GM19395 (cell line): ENCODE data around the gene MAEA.
"Not testable (repeated sequence)": the region's sequence is repeated elsewhere in the genome, so short reads cannot be mapped to it uniquely, and the experiment has no call there.

Experiments
- ATAC-seq: cut with Tn5 transposase; IDR thresholded peaks from one replicate; pipeline ENCODE4 v1.9.1; 2021; ENCODE audit warnings: mild to moderate bottlenecking, moderate library complexity; ENCODE audit not compliant: unreplicated experiment

Gene MAEA

DNA sequence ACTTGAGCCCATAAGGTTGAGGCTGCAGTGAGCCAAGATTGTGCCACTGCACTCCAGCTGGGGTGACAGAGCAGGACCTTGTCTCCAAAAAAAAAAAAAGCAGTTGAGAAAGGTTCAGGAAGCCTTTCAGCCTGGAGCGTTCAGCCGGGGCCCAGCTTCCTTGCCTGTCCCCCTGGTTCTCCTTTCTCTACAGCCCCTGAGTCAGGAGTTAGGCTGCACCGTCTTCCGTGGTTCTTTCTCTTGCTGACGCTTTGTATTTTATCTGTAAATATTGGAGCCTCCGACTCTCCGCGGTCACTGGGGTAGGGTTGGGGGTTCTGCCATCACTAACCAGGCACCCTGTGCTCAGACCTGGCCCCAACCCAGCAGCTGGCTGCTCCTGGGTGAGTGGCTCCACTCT is 43.6 kb downstream of the MAEA start:
- ATAC-seq, result no peak

DNA sequence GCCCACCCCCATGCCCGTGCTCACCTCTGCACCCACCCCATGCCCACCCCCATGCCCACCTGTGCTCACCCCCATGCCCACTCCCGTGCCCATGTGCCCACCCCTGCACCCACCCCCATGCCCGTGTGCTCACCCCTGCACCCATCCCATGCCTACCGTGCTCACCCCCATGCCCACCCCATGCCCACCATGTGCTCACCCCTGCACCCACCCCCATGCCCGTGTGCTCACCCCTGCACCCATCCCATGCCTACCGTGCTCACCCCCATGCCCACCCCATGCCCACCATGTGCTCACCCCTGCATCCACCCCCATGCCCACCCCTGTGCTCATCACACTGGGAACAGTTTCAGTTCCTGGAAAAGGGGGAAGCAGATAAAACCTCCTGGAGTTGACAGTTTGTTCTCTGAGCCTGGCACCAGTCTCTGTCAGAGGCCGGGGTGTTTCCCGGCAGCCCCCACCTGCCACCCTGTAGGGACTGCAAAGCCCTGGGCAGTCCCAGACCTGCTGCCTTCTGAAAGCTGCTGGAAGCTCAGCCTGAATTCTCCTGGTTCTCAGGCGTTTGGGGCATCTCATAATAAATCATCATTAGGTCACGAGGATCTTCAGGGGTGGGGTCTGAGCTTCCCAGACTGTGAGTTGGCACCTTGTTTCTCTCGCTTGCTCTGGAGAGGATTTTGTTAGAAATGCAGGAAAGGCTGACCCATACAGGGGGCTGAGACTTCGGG is 44.3 kb downstream of the MAEA start:
- not testable (repeated sequence) for ATAC-seq

DNA sequence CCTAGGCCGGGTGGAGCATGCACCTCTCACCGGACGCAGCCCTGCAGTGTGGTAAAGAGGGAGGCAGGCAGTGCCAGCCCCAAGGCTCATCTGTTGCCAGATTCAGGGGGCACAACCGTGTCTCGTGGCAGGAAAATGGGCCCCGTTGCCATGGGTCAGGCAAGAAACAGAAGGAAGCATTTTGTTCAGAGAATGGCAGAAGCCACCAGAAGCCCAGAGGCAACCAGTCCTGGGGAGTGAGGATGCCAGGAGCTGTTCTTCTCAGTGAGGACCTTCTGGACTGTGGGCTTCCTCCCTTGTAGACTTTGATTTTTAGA is 44.8 kb downstream of the MAEA start:
- no peak for ATAC-seq

DNA sequence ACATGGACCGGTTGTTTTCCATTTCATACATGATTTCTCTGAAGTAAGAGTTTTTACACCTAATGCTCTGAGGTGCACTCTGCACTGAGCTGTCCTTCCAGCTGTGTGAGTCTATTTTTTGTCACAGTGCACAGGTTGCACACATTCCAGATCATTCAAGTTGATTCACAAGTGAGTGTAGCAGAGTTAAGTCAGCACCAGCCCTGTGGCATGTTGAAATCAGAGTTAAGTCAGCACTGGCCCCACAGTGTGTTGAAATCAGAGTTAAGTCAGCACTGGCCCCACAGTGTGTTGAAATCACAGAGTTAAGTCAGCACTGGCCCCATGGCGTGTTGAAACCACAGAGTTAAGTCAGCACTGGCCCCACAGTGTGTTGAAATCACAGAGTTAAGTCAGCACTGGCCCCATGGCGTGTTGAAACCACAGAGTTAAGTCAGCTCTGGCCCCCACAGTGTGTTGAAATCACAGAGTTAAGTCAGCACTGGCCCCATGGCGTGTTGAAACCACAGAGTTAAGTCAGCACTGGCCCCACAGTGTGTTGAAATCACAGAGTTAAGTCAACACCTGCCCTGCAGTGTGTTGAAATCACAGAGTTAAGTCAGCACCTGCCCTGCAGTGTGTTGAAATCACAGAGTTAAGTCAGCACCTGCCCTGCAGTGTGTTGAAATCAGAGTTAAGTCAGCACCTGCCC is 45.6 kb downstream of the MAEA start:
- ATAC-seq, result not testable (repeated sequence)

DNA sequence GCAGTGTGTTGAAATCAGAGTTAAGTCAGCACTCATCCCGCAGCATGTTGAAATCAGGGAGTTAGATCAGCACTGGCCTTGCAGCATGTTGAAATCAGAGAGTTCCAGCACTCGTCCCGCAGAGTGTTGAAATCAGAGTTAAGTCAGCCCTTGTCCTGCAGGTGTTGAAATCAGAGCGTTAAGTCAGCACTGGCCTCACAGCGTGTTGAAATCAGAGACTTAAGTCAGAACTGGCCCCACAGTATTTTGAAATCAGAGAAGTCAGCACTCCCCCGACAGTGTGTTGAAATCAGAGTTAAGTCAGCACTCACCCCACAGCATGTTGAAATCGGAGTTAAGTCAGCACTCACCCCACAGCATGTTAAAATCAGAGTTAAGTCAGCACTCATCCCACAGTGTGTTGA is 46.4 kb downstream of the MAEA start:
- ATAC-seq, result no peak

DNA sequence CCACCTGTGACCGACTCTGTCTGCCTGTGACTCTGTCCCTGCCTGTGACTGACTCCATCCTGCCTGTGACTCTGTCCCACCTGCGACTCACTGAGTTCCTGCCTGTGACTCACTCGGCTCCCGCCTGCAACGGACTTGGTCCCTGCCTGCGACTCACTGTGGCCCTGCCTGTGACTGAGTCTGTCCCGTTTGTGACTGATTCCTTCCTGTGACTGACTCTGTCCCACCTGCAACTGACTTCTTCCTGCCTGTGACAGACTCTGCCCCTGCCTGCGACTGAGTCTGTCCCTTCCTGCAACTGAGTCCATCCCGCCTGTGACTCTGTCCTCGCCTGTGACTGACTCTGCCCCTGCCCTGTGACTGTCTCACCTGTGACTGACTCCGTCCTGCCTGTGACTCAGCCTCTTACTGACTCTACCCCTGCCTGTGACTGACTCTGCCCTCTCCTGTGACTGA is 47.7 kb downstream of the MAEA start:
- no peak for ATAC-seq

DNA sequence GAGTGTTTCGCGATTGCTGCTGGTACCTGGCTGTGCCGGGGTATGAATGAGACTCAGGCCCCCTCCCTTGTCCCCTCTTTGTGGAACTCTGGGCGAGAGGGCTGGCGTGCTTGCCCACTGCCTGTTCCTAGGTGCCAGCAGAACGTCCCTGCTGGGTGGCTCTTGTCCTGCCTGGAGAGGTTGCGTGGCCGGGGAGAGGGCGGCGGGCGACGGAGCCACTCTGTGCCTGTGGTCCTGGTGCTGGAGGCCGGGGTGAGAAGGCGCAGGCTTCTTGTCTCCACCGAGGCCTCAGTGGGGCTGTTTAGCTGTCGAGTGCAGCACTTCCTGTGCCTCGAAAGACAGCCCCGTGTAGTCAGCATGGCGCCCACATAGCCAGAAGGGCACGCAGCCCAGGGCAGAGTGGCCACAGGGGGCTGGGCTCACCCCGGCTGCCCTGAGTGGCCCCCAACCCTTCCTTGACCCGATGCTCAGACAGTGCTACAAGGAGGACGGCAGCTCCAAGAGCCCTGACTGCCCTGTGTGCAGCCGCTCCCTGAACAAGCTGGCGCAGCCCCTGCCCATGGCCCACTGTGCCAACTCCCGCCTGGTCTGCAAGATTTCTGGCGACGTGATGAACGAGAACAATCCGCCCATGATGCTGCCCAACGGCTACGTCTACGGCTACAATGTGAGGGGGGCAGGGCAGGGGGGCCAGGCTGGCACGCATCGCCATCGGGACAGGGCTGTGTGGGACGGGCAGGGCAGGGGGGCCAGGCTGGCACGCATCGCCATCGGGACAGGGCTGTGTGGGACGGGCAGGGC is 48.5 kb downstream of the MAEA start:
- no peak for ATAC-seq

DNA sequence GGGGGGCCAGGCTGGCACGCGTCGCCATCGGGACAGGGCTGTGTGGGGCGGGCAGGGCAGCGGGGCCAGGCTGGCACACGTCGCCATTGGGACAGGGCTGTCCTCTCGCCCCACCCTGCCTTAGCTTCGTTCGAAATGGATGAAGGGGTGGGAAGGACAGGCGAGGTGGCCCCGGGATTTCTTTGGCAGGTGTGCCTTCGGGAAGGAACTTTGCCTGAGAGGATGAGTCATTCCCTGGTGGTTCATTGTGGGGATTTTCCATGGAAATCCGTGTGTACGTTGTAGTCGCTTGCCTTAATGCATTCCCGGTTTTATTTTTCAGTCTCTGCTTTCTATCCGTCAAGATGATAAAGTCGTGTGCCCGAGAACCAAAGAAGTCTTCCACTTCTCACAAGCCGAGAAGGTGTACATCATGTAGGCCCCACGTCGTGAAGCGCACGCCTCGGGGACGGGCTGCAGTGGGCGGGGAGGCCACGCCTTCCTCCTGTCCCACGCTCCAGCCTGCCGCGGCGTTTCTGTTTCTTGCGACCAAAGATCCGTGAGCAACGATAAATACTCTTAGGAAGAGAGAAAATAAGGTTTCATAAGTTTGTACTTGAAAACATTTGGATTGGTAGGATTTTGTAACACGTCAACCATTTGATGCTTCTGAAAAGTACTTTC is 49.2 kb downstream of the MAEA start:
- no peak for ATAC-seq

DNA sequence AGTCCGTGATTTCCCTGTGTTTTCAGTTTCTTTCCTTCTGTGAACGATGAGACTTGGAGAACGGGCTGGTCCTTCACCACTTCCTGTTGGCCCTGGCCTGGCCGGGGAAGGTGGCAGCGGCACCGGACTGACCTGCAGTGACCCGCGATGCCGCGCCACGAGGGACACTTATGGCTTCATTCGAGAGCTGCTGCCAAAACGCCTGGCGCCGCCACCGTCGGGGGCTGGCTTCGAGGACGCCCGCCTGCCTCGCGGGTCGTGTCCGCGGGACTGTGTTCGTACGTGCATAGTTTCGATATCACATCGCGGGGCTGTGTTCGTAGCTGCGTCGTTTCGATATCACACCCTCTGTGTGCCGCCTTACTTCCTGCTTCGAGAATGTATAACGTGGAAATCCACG is 49.8 kb downstream of the MAEA start:
- no peak for ATAC-seq

DNA sequence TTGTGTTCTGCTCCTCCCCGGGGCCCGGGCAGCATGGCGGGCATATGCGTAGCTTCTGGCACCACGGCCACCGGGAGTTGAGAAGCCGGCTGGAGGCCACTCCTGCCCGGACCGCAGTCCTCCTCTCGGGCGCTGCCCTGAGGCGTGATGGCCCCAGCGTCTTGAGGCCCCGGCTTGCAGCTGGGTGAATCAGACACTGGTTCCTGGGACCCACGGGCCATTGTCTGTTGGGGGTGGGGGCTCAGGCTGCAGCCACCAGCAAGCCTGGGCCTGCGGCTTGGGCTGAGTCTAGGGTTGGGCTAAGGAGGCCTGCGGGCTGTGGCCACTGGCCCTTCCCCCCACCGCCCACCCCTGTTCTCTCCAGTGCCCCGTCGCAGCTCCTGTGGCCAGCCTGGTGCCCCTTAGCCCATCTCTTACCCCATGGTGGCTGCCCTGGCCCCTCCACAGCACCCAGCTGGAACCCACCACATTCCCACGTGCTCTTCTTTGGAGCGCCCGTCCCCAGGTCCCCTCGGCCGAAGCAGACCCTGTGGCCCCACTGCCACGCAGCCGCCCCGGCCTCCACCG is 50.6 kb downstream of the MAEA start:
- ATAC-seq, result no peak

DNA sequence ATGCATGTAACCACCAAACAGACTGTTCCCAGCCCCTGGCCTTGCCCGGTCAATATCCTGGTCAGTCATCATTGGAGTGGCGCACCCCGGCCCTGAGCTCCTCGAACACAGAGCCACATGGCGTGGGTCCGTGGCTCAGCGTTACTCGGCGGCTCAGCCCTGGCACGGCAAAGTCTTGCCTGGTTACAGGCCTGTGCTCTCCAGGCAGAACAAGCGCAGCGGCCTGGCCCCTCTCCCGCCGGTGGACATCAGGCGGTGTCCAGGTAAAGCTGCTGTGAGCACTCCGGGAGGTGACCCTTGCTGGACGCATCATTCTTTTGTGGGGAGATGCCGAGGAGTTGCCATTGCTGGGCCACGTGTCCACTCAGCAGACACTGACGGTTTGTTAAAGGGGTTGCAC is 51.2 kb downstream of the MAEA start:
- no peak for ATAC-seq

DNA sequence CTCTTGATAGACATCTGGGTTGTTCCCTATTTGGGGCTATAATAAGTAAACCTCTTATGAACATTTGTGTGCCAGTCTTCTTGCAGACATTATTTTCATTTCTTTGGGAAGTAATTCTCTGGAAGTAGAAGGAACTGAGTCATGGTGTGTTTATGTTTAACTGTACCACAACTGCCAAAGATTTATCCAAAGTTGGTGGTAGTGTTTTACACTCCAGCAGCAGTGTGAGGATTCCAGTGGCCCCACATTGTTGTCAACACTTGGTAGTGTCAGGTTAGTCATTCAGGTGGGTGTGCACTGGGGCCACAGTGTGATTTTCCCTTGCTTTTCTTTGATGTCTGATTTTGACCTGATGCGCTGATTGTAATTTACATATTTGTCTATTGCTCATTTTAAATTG is 52.3 kb downstream of the MAEA start:
- no peak for ATAC-seq

DNA sequence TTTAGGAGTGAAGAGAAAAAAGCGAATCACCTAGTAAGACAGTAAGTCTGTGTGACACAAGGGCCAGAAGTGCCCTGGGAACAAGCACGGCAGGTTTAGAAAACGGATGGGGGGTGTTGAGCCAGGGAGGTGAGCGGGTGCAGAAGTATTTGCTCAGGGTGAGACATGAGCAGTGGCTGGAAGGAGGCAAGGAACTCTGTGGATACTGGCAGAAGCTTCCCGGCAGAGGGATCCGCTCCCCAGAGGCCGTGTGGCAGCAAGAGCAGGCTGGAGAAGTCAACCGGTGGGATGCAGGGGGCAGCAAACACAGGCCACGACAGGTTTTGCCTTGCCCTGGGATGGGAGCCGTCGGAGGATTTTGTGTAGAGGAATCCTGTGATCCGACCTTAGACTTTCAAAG is 55.0 kb downstream of the MAEA start:
- ATAC-seq, result no peak

DNA sequence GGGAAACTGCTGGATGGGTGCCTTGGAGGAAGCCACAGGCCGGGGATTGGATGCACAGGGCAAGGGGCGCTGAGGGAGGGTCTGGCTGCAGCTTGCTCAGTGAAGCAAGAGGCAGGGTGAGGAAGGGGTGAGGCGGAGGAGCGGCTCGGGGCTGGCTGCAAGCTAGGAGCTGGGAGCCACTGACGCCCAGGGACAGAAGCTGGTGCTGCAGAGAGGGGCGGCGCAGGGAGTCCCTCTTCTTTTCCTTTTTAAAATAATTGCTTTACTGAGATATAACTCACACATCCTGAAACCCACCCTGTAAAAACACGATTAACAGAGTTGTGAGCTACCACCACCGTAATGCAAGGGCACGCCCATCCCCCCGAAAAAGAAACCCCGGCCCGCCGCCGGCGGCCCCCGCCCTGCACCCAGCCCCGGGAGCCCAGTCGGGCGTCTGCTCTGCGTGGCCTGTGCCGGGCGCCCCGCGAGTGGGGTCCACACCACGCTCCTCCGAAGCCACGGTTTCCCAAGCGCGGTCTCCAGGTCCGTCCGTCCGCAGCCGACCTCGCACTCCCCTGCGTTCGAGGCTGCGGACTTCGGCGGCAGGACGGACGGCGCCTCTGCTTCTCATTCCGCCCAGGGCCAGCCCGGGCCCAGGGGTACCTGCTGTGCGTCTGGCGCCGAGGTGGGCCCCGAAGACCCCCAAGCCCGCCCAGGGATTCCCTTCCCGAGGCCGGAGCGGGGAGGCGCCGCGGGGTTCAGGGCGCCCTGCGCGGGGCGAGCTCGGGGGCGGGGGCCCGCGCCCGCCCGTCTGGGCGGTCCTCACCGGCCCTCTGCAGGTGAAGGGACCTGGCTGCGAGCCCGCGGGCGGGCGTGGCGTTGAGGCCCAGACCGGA is 56.5 kb downstream of the MAEA start:
- peak; percentile 30 for ATAC-seq

DNA sequence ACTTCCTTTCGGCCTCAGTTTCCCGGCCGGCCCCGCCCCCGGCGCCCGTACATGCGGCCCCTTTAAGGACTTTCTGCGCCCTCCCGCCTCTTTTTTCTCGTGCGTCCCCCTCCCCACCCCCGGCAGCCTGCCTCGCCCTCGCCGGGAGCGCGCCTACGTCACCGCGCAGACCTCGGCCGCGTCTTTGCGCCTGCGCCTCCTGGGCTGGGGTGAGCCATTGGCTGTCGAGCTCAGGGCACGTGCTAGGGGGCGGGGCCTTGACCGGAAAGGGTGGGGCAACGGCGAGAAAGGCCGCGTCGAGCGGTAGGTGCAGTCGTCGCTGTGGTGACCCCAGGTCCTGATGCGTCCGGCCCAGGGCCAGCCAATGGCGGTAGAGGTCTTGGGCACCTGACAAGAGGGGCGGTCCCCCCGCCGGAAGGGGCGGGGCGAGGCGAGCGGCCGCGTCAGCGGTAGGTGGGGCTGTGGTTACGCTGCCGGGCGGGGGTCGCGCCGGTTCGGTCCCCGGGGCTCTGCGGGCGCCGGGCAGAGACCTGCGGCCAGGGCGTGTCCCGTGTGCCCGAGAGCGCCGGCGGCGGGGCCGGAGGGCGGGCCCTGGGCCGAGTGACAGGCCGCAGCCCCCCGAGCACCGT is 57.2 kb downstream of the MAEA start, which contains the start of gene UVSSA:
Gene UVSSA (plus strand): TSS at position 428 of the 629 bp plus-strand sequence. CDS start 884 bp downstream, outside the sequence.
- peak; percentile 92 for ATAC-seq

DNA sequence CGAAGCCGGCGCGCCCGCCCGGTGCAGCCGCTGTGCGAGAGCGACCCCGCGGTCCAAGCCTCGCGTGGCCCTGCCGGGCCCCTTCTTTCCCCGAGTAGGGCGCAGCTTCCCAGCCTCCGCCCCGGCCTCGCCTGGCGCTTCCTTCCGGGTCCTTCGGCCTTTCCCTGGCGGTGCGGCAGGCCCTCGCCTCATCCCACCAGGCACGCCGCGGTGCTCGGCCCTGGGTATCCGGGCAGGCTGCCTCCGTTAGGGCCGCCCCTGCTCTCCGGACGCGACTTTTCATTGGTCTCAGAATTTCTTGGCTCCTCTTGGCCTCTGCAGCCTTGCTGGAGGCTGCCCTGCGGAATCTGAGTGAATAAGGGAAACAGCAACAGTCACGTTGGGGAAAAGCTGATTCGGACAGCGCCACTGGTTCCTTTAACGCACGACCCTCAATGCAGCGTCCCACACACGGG is 57.7 kb downstream of the MAEA start:
- peak; percentile 40 for ATAC-seq

DNA sequence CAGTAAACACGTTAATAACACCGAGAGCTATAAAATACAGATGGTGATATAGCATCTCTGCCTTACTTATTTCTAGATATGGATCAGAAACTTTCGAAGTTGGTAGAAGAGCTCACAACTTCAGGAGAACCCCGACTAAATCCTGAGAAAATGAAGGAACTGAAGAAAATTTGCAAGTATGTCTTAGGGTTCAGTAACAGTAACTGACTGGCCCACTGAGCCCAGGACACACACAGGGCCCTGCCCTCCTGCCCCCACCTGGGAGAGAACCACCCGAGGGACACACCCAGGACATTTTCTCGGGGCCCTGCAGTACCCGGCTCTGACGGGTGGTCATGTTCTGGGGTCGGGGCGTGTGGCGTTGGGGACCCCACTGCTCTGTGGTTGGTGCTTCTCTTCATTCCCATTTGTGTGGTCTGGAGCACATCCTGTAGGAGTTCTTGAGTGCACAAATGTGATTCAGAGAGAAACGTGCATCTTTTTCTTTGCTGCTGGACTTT is 58.4 kb downstream of the MAEA start:
- no peak for ATAC-seq

DNA sequence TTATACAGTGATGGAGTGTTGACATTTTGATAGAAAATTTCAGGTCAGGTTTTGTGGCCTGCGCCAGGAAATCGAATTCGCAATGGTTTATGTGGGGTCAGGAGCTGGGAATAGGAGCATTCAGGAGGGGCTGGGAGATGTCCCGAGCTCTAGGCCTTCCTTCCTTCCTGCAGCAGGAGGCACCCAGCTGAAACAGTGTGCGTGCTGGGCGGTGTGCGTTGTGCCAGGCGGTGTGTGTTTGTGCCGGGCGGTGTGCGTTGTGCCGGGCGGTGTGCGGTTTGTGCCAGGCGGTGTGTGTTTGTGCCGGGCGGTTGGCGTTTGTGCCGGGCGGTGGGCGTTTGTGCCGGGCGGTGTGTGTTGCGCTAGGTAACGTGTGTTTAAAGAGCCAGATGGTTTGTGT is 59.1 kb downstream of the MAEA start:
- no peak for ATAC-seq
